Lower leg skin (tissue), 4 donors: ENCODE results near the gene RAB30. TPM values are rescaled to one million over a fixed set of nuclear protein-coding genes. Genes with fewer than 3 reads are reported as not detected.

Experiments used
- DNase-seq, 2 donors: peaks; one replicate each; pipeline ENCODE4 v3.0.0-alpha.2; 2019; ENCODE audit warnings: low spot score in 2 of 2
- H3K4me3 ChIP-seq: fragments of 200-600 bp; sonication (generic); 2 replicates; pipeline ENCODE4 v1.5.1; 2017; ENCODE audit warnings: mild to moderate bottlenecking, low read depth; ENCODE audit not compliant: poor library complexity, severe bottlenecking
- CTCF ChIP-seq, 3 donors: fragments of 450-650 bp; IDR thresholded peaks; one replicate each; pipeline ENCODE4 v1.5.1; 2016; ENCODE audit warnings: antibody characterized with exemption in 3 of 3, mild to moderate bottlenecking in 3 of 3, moderate library complexity in 2 of 3
- POLR2A ChIP-seq, 2 donors: fragments of 450-650 bp; IDR thresholded peaks; one replicate each; pipeline ENCODE4 v1.6.1; 2016 to 2017; ENCODE audit warnings: antibody characterized with exemption in 2 of 2, mild to moderate bottlenecking in 1 of 2, moderate library complexity in 1 of 2
- WGBS, 2 donors: methylation state at CpG; one replicate each; pipeline ENCODE4 v1.1.5; 2018; 5-methylcytosine and 5-hydroxymethylcytosine counted together
- intact Hi-C: fragments of 100-400 bp; cut with DNase I; formaldehyde crosslinking; loops from one replicate; pipeline ENCODE4 v1.15.0; 2023; ENCODE audit warnings: low total_unique reads
- total RNA-seq, 4 donors: library from RNA; depleted of rRNA; stranded (reverse); fragments of >200 nt; gene quantifications; one replicate each; pipeline ENCODE4 v1.1.0, GENCODE V29; 2016

Gene RAB30
- total RNA-seq, 4 donors from 2014 or later, result 13.4 to 53.9 (median 25.7) TPM

GRCh38 chr11:83078269-83078668, 6.6 kb upstream of the RAB30 start:
- H3K4me3 ChIP-seq, result no peak overlapping the region
- DNase-seq, result no peak
- TF ChIP-seq POLR2A (IDR thresholded peaks at IDR 0.05) (no peak), CTCF (IDR thresholded peaks at IDR 0.05) (no peak)
- WGBS, 2 donors, result 80 to 81% methylated on average over 1 of the region's 1 CpG
- intact Hi-C loops, result no loop called here

GRCh38 chr11:83073884-83074283, 2.2 kb upstream of the RAB30 start:
- no peak overlapping the region for H3K4me3 ChIP-seq
- intact Hi-C loops, result no loop called here
- TF ChIP-seq POLR2A (IDR thresholded peaks at IDR 0.05) (no peak), CTCF (IDR thresholded peaks at IDR 0.05) (no peak)
- DNase-seq, result no peak

- DNase-seq, result no peak
- intact Hi-C loops, result no loop called here
- no peak for TF ChIP-seq POLR2A (IDR thresholded peaks at IDR 0.05)
- no peak for TF ChIP-seq CTCF (IDR thresholded peaks at IDR 0.05)
- no peak overlapping the region for H3K4me3 ChIP-seq
- 60 to 69% methylated on average over 1 of the region's 1 CpG for WGBS, 2 donors
Measured at GRCh38 chr11:83073258-83073657, 1.6 kb upstream of the RAB30 start.

GRCh38 chr11:83072350-83073242, 899 bp upstream of the RAB30 start:
- 8 to 17% methylated on average over 31 of the region's 31 CpGs for WGBS, 2 donors
- TF ChIP-seq CTCF (IDR thresholded peaks at IDR 0.05) (no peak), POLR2A (IDR thresholded peaks at IDR 0.05) (no peak)
- intact Hi-C loops, result no loop called here
- H3K4me3 ChIP-seq, result peak overlapping the region; percentile 58
- DNase-seq, result no peak

GRCh38 chr11:83070731-83071566, 748 bp downstream of the RAB30 start:
- peak overlapping the region; percentile 34 for H3K4me3 ChIP-seq
- no peak for TF ChIP-seq POLR2A (IDR thresholded peaks at IDR 0.05)
- no peak for TF ChIP-seq CTCF (IDR thresholded peaks at IDR 0.05)
- intact Hi-C loops, result no loop called here
- peak in 1 of 2 donors; percentile 59 for DNase-seq
- 0% methylated on average over 22 of the region's 22 CpGs for WGBS, 2 donors
